Tibial artery (tissue), 4 donors: ENCODE measurements around the gene BBS12.
A peak's percentile ranks its signal among the peaks of the same experiment; 100 is the strongest.

Experiments used
- DNase-seq, 2 donors: peaks; one replicate each; pipeline ENCODE4 v3.0.0-alpha.2; 2019
- H3K27ac ChIP-seq, 2 donors: fragments of 200-600 bp; sonication (generic) in 1 of 2; 1 replicate in 1 of 2; 2 replicates in 1 of 2; pipeline ENCODE4 v1.5.1; 2018 to 2019; ENCODE audit warnings: mild to moderate bottlenecking in 1 of 2
- H3K27me3 ChIP-seq, 2 donors: fragments of 200-600 bp; sonication (generic) in 1 of 2; one replicate each; pipeline versions ENCODE4 v1.5.1 to v1.6.0; 2016 to 2019
- H3K36me3 ChIP-seq, 3 donors: fragments of 200-600 bp; sonication (generic) in 2 of 3; one replicate each; pipeline ENCODE4 v1.5.1; 2016 to 2019; ENCODE audit warnings: mild to moderate bottlenecking in 2 of 3
- H3K4me1 ChIP-seq, 4 donors: fragments of 200-600 bp; sonication (generic) in 2 of 4; 1 replicate in 3 of 4; 2 replicates in 1 of 4; pipeline ENCODE4 v1.5.1; 2016 to 2019
- H3K4me3 ChIP-seq, 2 donors: fragments of 200-600 bp; sonication (generic) in 1 of 2; 1 replicate in 1 of 2; 2 replicates in 1 of 2; pipeline ENCODE4 v1.5.1; 2018 to 2019; ENCODE audit warnings: mild to moderate bottlenecking in 2 of 2
- H3K9me3 ChIP-seq, 3 donors: fragments of 200-600 bp; sonication (generic) in 1 of 3; one replicate each; pipeline ENCODE4 v1.5.1; 2016 to 2019
- intact Hi-C: fragments of 100-400 bp; cut with DNase I; formaldehyde crosslinking; loops from one replicate; pipeline ENCODE4 v1.15.0; 2023; ENCODE audit warnings: low total_unique reads
- TF ChIP-seq, protein P1 (sequence below), 2 experiments: fragments of 200-600 bp in 1 of 2; fragments of 450-650 bp in 1 of 2; IDR thresholded peaks; one replicate each; pipeline ENCODE4 v1.5.1; 2017 to 2019; ENCODE audit warnings: antibody characterized with exemption in 2 of 2, mild to moderate bottlenecking in 1 of 2, moderate library complexity in 1 of 2

BBS12 gene

DNA sequence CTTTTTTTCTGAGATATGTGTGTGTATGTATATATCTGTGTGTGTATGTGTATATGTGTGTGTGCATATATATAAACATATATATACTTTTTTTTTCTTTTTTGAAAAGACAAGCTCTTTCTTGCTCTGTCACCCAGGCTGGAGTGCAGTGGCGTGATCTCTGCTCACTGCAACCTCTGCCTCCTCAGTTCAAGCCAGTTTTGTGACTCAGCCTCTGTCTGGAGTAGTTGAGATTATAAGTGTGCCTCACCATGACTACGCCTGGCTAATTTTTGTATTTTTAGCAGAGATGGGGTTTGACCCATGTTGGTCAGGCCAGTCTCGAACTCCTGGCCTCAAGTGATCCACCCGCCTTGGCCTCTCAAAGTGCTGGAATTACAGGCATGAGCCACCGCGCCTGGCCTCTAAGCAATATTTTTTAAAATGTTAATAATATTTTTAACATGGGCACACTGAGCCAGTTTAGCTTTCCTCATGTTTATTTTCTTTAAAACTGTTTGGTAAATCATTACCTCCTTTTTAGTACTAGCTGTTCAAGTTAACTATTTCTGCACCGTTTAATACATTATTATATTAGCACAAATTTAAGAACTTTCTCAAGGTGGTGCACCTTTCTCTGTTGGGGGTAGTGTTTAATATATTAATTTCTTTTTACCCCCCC, 33.3 kb downstream of the BBS12 start:
- Histone ChIP-seq H3K9me3 (no peaks in the 10 kb centered on the region), H3K4me3 (no peak overlapping the region), H3K27ac (peak overlapping the region in 1 of 2 donors; percentile 54), H3K4me1 (peaks cover 0 to 25% (median 5%) of the 10 kb centered on the region in 4 donors), H3K27me3 (no peaks in the 10 kb centered on the region), H3K36me3 (no peaks in the 10 kb centered on the region)
- TF ChIP-seq, protein P1, sequence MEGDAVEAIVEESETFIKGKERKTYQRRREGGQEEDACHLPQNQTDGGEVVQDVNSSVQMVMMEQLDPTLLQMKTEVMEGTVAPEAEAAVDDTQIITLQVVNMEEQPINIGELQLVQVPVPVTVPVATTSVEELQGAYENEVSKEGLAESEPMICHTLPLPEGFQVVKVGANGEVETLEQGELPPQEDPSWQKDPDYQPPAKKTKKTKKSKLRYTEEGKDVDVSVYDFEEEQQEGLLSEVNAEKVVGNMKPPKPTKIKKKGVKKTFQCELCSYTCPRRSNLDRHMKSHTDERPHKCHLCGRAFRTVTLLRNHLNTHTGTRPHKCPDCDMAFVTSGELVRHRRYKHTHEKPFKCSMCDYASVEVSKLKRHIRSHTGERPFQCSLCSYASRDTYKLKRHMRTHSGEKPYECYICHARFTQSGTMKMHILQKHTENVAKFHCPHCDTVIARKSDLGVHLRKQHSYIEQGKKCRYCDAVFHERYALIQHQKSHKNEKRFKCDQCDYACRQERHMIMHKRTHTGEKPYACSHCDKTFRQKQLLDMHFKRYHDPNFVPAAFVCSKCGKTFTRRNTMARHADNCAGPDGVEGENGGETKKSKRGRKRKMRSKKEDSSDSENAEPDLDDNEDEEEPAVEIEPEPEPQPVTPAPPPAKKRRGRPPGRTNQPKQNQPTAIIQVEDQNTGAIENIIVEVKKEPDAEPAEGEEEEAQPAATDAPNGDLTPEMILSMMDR (IDR thresholded peaks at IDR 0.05) = no peak
- peak in 1 of 2 donors; percentile 28 for DNase-seq
- intact Hi-C loops = no loop called here

DNA sequence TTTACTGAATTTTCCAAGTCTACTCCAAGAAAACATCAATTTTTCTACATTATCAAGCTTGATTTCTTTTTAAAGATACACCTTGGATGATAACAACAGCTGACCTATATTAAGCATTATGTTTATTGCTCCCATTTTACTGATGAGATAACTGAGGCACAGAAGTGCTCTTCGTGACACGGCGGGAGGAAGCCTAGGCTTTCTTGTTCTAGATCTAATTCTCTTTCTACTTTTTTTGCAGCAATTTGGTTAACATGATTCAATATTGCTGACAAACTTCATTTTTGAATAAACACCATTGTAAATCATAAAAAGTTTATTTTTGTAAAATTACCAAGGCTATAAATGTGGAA, 33.8 kb downstream of the BBS12 start:
- intact Hi-C loops = no loop called here
- H3K36me3 ChIP-seq = no peaks in the 10 kb centered on the region

DNA sequence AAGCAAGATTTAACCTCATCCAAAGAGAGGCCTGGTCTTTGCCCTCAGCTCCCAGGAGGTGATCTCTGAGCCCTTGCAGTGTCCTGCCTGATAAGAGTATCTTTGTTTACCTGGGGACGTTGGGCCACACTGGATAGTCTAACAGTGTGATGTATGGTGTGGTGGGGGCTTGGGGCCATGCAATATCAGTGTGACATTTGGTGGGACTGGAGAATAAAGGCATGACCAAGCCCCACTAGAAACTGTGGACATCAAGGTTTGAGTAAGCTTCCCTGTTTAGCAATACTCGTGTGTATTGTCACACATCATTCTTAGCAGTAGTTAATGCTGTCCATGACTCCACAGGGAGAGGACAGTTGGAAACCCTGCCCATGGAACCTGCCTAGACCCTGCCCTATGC, 34.4 kb downstream of the BBS12 start:
- TF ChIP-seq, protein P1 (IDR thresholded peaks at IDR 0.05) = no peak
- H3K4me3 ChIP-seq = no peak overlapping the region
- peaks cover 0 to 25% (median 5%) of the 10 kb centered on the region in 4 donors for H3K4me1 ChIP-seq
- H3K27me3 ChIP-seq = no peaks in the 10 kb centered on the region
- no peak overlapping the region for H3K27ac ChIP-seq
- intact Hi-C loops = no loop called here
- DNase-seq = no peak
- H3K9me3 ChIP-seq = no peaks in the 10 kb centered on the region
- no peaks in the 10 kb centered on the region for H3K36me3 ChIP-seq

More for the DNA sequence above, 33.8 kb downstream of the BBS12 start:
- H3K9me3 ChIP-seq = no peaks in the 10 kb centered on the region
- peaks cover 0 to 25% (median 5%) of the 10 kb centered on the region in 4 donors for H3K4me1 ChIP-seq
- H3K27ac ChIP-seq = peak overlapping the region in 1 of 2 donors; percentile 54
- no peak overlapping the region for H3K4me3 ChIP-seq
- H3K27me3 ChIP-seq = no peaks in the 10 kb centered on the region
- DNase-seq = no peak
- TF ChIP-seq, protein P1 (IDR thresholded peaks at IDR 0.05) = no peak

DNA sequence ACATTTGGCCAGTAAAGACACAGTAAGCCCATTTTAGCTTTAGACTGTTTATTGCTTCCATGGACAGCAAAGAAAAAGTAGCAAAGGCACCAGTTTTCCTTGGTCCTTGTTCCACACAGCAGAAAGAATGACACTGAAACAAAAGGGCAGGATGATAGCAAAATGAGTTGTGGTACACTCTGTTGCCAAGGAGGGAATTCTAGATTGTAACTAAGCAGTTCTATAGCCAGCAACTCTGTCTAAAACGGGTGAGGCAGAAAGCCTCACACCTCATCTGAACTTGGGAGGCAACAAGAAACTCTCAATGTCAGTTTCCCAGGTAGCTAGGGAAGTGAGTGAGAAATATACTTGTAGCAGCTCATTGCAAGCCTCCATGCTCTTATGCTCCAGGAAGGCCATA, 39.2 kb downstream of the BBS12 start:
- H3K9me3 ChIP-seq = no peaks in the 10 kb centered on the region
- intact Hi-C loops = no loop called here
- no peak overlapping the region for H3K27ac ChIP-seq
- TF ChIP-seq, protein P1 (IDR thresholded peaks at IDR 0.05) = no peak
- no peaks in the 10 kb centered on the region for H3K27me3 ChIP-seq
- no peaks in the 10 kb centered on the region for H3K4me1 ChIP-seq
- H3K36me3 ChIP-seq = no peaks in the 10 kb centered on the region
- H3K4me3 ChIP-seq = no peak overlapping the region
- DNase-seq = no peak

DNA sequence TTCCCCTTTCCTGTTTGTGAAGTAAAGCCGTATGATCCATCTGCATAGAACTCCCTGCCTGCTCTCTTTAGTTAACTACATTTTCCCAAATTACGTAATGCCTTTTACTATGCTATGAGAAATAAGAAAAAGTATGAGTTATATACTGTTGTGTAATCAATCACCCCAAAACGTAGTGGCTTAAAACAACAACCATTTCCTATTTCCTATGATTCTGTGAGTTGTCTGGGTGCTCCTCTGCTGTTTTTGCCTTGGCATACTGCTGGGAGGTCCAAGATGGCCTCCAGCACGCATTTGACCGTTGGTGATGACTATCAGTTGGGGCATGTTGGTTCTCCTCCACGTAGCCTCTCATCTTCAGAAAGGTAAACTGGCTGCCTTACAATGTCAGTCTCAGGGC, 39.8 kb downstream of the BBS12 start:
- no peaks in the 10 kb centered on the region for H3K9me3 ChIP-seq
- no peaks in the 10 kb centered on the region for H3K4me1 ChIP-seq
- TF ChIP-seq, protein P1 (IDR thresholded peaks at IDR 0.05) = no peak
- no peak for DNase-seq
- no peaks in the 10 kb centered on the region for H3K36me3 ChIP-seq
- intact Hi-C loops = no loop called here
- H3K4me3 ChIP-seq = no peak overlapping the region
- H3K27ac ChIP-seq = no peak overlapping the region
- H3K27me3 ChIP-seq = no peaks in the 10 kb centered on the region

DNA sequence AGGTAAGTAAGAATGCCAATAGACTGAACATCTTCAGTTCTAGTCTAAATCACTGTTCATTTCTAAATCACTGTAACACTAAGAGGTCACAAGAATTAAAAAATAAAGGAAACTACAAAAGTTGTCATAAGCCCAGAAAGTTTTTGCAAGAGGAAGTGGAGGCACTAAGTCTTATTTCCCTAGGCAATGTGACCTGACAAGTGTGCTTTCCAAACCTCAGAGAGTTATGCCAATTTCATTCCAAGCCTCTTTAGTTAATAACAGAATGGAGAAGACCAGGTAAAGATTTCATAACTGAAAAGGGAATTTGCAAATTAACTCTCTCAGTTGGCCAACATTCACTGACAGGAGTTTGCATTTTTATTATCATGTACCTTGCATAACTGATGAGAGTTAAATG, 40.5 kb downstream of the BBS12 start:
- H3K9me3 ChIP-seq = no peaks in the 10 kb centered on the region
- no peaks in the 10 kb centered on the region for H3K4me1 ChIP-seq
- no peaks in the 10 kb centered on the region for H3K27me3 ChIP-seq
- no peak for DNase-seq
- no peak overlapping the region for H3K4me3 ChIP-seq
- intact Hi-C loops = no loop called here
- H3K36me3 ChIP-seq = no peaks in the 10 kb centered on the region
- H3K27ac ChIP-seq = no peak overlapping the region
- TF ChIP-seq, protein P1 (IDR thresholded peaks at IDR 0.05) = no peak
